K562 (cell line): ENCODE measurements around the gene DUSP21. TPM values are rescaled to one million over a fixed set of nuclear protein-coding genes. Genes with fewer than 3 reads are reported as not detected.

ENCODE experiments used
- C11orf30 ChIP-seq: fragments of 450-650 bp; IDR thresholded peaks from 2 replicates; pipeline ENCODE4 v1.6.1; 2016; ENCODE audit warnings: low read depth, mild to moderate bottlenecking
- CBFA2T2 ChIP-seq: fragments of 450-650 bp; conservative IDR thresholded peaks from 2 replicates; pipeline ENCODE4 v1.6.1; 2017; ENCODE audit warnings: mild to moderate bottlenecking
- CBFA2T3 ChIP-seq: fragments of 450-650 bp; IDR thresholded peaks from 2 replicates; pipeline ENCODE4 v1.6.1; 2017
- CBX3 ChIP-seq, 2 experiments: IDR thresholded peaks; 1 replicate in 1 of 2; 2 replicates in 1 of 2; pipeline ENCODE4 v1.6.1; 2012; ENCODE audit warnings: inconsistent platforms in 2 of 2, low read length in 2 of 2, borderline replicate concordance in 1 of 2, control low read depth in 1 of 2
- CEBPG ChIP-seq, 3 experiments: fragments of 200-800 bp in 1 of 3; sonication (Bioruptor generic) in 1 of 3; sonication (generic) in 1 of 3; formaldehyde crosslinking in 1 of 3; IDR thresholded peaks in 2 of 3; conservative IDR thresholded peaks in 1 of 3; 2 replicates each; pipeline versions ENCODE4 v1.6.1 to v1.8.0; 2016 to 2022; ENCODE audit warnings: missing compliant biosample characterization in 2 of 3, missing genetic modification characterization in 2 of 3, mild to moderate bottlenecking in 1 of 3, missing genetic modification reagents in 1 of 3
- CXXC5 ChIP-seq: fragments of 250-450 bp; sonication (Bioruptor Pico); IDR thresholded peaks from 2 replicates; pipeline ENCODE4 v1.8.0; 2022; ENCODE audit warnings: inconsistent platforms, mild to moderate bottlenecking, moderate library complexity
- FOSL1 ChIP-seq: fragments of 200-800 bp; sonication (Bioruptor generic); conservative IDR thresholded peaks from 2 replicates; pipeline ENCODE4 v1.6.1; 2016; ENCODE audit warnings: missing genetic modification characterization, missing compliant biosample characterization
- FOXA3 ChIP-seq, 2 experiments: fragments of 450-650 bp in 1 of 2; sonication (generic) in 1 of 2; formaldehyde crosslinking; IDR thresholded peaks in 1 of 2; conservative IDR thresholded peaks in 1 of 2; 2 replicates each; pipeline versions ENCODE4 v1.4.0 to v1.8.0; 2020 to 2022; ENCODE audit warnings: mild to moderate bottlenecking in 2 of 2, missing genetic modification reagents in 1 of 2
- FOXJ2 ChIP-seq: fragments of 200-800 bp; sonication (Bioruptor generic); IDR thresholded peaks from 2 replicates; pipeline ENCODE4 v1.6.1; 2016; ENCODE audit warnings: missing genetic modification characterization, missing compliant biosample characterization
- HDAC8 ChIP-seq: fragments of 450-650 bp; IDR thresholded peaks from 2 replicates; pipeline ENCODE4 v1.6.1; 2016; ENCODE audit warnings: mild to moderate bottlenecking, missing genetic modification characterization, moderate library complexity, missing compliant biosample characterization
- HNRNPH1 ChIP-seq: fragments of 200-400 bp; formaldehyde crosslinking; optimal IDR thresholded peaks from 2 replicates; pipeline ENCODE3; 2017; ENCODE audit warnings: low read depth, mild to moderate bottlenecking, low read length, moderate library complexity
- MAFG ChIP-seq: fragments of 450-650 bp; conservative IDR thresholded peaks from 2 replicates; pipeline ENCODE4 v1.6.1; 2016; ENCODE audit warnings: missing genetic modification characterization, missing compliant biosample characterization
- MEIS2 ChIP-seq: fragments of 450-650 bp; IDR thresholded peaks from 2 replicates; pipeline ENCODE4 v1.6.1; 2014; ENCODE audit warnings: mild to moderate bottlenecking; ENCODE audit not compliant: partially characterized antibody
- NCOA6 ChIP-seq: fragments of 450-650 bp; IDR thresholded peaks from 2 replicates; pipeline ENCODE4 v1.6.1; 2017; ENCODE audit warnings: mild to moderate bottlenecking
- NFE2L1 ChIP-seq: fragments of 450-650 bp; IDR thresholded peaks from 2 replicates; pipeline ENCODE4 v1.6.1; 2016; ENCODE audit warnings: missing genetic modification characterization, low read depth, mild to moderate bottlenecking, missing compliant biosample characterization, moderate library complexity, borderline replicate concordance
- NUFIP1 ChIP-seq: fragments of 450-650 bp; IDR thresholded peaks from 2 replicates; pipeline ENCODE4 v1.6.1; 2018; ENCODE audit not compliant: partially characterized antibody
- PHF8 ChIP-seq: fragments of 200-600 bp; sonication (generic); IDR thresholded peaks from 2 replicates; pipeline ENCODE4 v1.6.1; 2012; ENCODE audit warnings: mixed run types, mild to moderate bottlenecking, inconsistent platforms, low read length, moderate library complexity, borderline replicate concordance
- PTRF ChIP-seq: fragments of 450-650 bp; IDR thresholded peaks from 2 replicates; pipeline ENCODE4 v1.6.1; 2016; ENCODE audit warnings: mild to moderate bottlenecking, missing genetic modification characterization, missing compliant biosample characterization
- SRSF3 ChIP-seq: fragments of 200-400 bp; formaldehyde crosslinking; IDR thresholded peaks from 2 replicates; pipeline ENCODE4 v1.6.1; 2016; ENCODE audit warnings: mild to moderate bottlenecking, low read length, moderate library complexity; ENCODE audit not compliant: insufficient read depth
- STAG1 ChIP-seq: sonication (generic); formaldehyde crosslinking; IDR thresholded peaks from 2 replicates; pipeline ENCODE4 v1.5.0; 2020; ENCODE audit warnings: missing genetic modification reagents, borderline replicate concordance
- THAP12 ChIP-seq: fragments of 250-450 bp; sonication (Bioruptor Pico); IDR thresholded peaks from 2 replicates; pipeline ENCODE4 v1.9.0; 2021; ENCODE audit warnings: mild to moderate bottlenecking, inconsistent platforms
- THRB ChIP-seq: fragments of 450-650 bp; formaldehyde crosslinking; conservative IDR thresholded peaks from 2 replicates; pipeline ENCODE4 v1.4.0; 2022; ENCODE audit warnings: mild to moderate bottlenecking, missing genetic modification characterization
- ZNF217 ChIP-seq: sonication (generic); formaldehyde crosslinking; IDR thresholded peaks from 2 replicates; pipeline ENCODE4 v1.8.0; 2022; ENCODE audit warnings: mild to moderate bottlenecking, missing genetic modification reagents
- polyA plus RNA-seq, 8 experiments: library from polyadenylated mRNA; depleted of rRNA in 4 of 8; stranded (reverse) in 5 of 8; unstranded in 3 of 8; fragments of >200 nt; fragmentation: Nextera tagmentation in 2 of 8; fragmentation: Illumina TruSeq in 1 of 8; extraction: Ambion mirVana in 2 of 8; extraction: Trizol in 1 of 8; gene quantifications; 2 replicates each; pipeline versions ENCODE4 v1.2.1 to v1.2.3, GENCODE V29; 2011 to 2014; ENCODE audit warnings: inconsistent platforms in 1 of 8, missing spikeins in 1 of 8
- total RNA-seq, 7 experiments: library from RNA; depleted of rRNA in 6 of 7; stranded (reverse); fragments of >200 nt in 6 of 7; fragmentation: Illumina TruSeq in 2 of 7; extraction: Trizol in 2 of 7; gene quantifications; 2 replicates each; pipeline versions ENCODE4 v1.2.1 to v1.2.3, GENCODE V29; 2011 to 2021; ENCODE audit warnings: low replicate concordance in 1 of 7
- TF ChIP-seq, protein P1 (sequence below): fragments of 450-650 bp; IDR thresholded peaks from 2 replicates; pipeline ENCODE4 v1.6.1; 2016

DUSP21 gene
- total and polyA plus RNA-seq, 9 of the 15 experiments (the other 6 are each of a cell fraction or from before 2014, with no cell fraction given): 0.14 to 2.5 (median 1.3) TPM

GRCh38 chrX:44843318-44843702 is 511 bp upstream of the DUSP21 start (continued):
- TF ChIP-seq NUFIP1 (no peak), CBFA2T2 (peak; percentile 58; the same call in 1 of the 2 replicates), MAFG (tag) (peak; percentile 91), FOXJ2 (tag) (0 out of 2 replicates have a peak, but pooled peaks have one; percentile 29), HDAC8 (tag) (no peak), FOSL1 (tag) (peak; percentile 78), HNRNPH1 (no peak), C11orf30 (peak; percentile 81), CBFA2T3 (peak; percentile 75), THRB (CRISPR knock-in tag) (no peak), MEIS2 (peak; percentile 86), SRSF3 (no peak), ZNF217 (CRISPR knock-in tag) (no peak), FOXA3 (CRISPR knock-in tag; conservative IDR thresholded peaks at IDR 0.05 in 1 of 2, IDR thresholded peaks at IDR 0.05 in 1 of 2) (peak; percentile 28 to 64; a peak in 2 of 4 replicates), NCOA6 (0 out of 2 replicates have a peak, but pooled peaks have one; percentile 30), CEBPG (CRISPR knock-in tag; IDR thresholded peaks at IDR 0.05) (peak; percentile 57; the same call in 1 of the 2 replicates), CEBPG (tag; conservative IDR thresholded peaks at IDR 0.05 in 1 of 2, IDR thresholded peaks at IDR 0.05 in 1 of 2) (no peak), PHF8 (no peak), STAG1 (CRISPR knock-in tag) (no peak), PTRF (tag) (no peak), THAP12 (CRISPR knock-in tag) (no peak), CBX3 (IDR thresholded peaks at IDR 0.05; ENCODE audit: borderline replicate concordance in 1 of 2, low read length in 2 of 2) (0 out of 3 replicates have a peak, but pooled peaks of 1 of the 2 experiments have one; percentile 20), NFE2L1 (tag) (peak; percentile 57; the same call in 1 of the 2 replicates), CXXC5 (no peak)
- TF ChIP-seq, protein P1, sequence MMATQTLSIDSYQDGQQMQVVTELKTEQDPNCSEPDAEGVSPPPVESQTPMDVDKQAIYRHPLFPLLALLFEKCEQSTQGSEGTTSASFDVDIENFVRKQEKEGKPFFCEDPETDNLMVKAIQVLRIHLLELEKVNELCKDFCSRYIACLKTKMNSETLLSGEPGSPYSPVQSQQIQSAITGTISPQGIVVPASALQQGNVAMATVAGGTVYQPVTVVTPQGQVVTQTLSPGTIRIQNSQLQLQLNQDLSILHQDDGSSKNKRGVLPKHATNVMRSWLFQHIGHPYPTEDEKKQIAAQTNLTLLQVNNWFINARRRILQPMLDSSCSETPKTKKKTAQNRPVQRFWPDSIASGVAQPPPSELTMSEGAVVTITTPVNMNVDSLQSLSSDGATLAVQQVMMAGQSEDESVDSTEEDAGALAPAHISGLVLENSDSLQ: 0 out of 2 replicates have a peak, but pooled peaks have one; percentile 2
